K562 (cell line): ENCODE measurements around the gene CAMK2N1. TPM values are rescaled to one million over a fixed set of nuclear protein-coding genes. Genes with fewer than 3 reads are reported as not detected.

ENCODE experiments used
- CBFA2T3 ChIP-seq: fragments of 450-650 bp; IDR thresholded peaks from 2 replicates; pipeline ENCODE4 v1.6.1; 2017
- EP300 ChIP-seq: IDR thresholded peaks from 2 replicates; pipeline ENCODE4 v1.6.1; 2012; ENCODE audit warnings: low read length, improper control_type of control experiment
- NCOA6 ChIP-seq: fragments of 450-650 bp; IDR thresholded peaks from 2 replicates; pipeline ENCODE4 v1.6.1; 2017; ENCODE audit warnings: mild to moderate bottlenecking
- RBM15 ChIP-seq: fragments of 200-400 bp; formaldehyde crosslinking; IDR thresholded peaks from 2 replicates; pipeline ENCODE4 v1.6.1; 2018; ENCODE audit warnings: mild to moderate bottlenecking, low read length, moderate library complexity; ENCODE audit not compliant: insufficient read depth
- STAG1 ChIP-seq: sonication (generic); formaldehyde crosslinking; IDR thresholded peaks from 2 replicates; pipeline ENCODE4 v1.5.0; 2020; ENCODE audit warnings: missing genetic modification reagents, borderline replicate concordance
- ZFP36 ChIP-seq: fragments of 150-350 bp; IDR thresholded peaks from 2 replicates; pipeline ENCODE4 v1.6.1; 2018; ENCODE audit warnings: low read length, low read depth; ENCODE audit not compliant: partially characterized antibody
- polyA plus RNA-seq, 8 experiments: library from polyadenylated mRNA; depleted of rRNA in 4 of 8; stranded (reverse) in 5 of 8; unstranded in 3 of 8; fragments of >200 nt; fragmentation: Nextera tagmentation in 2 of 8; fragmentation: Illumina TruSeq in 1 of 8; extraction: Ambion mirVana in 2 of 8; extraction: Trizol in 1 of 8; gene quantifications; 2 replicates each; pipeline versions ENCODE4 v1.2.1 to v1.2.3, GENCODE V29; 2011 to 2014; ENCODE audit warnings: inconsistent platforms in 1 of 8, missing spikeins in 1 of 8
- total RNA-seq, 7 experiments: library from RNA; depleted of rRNA in 6 of 7; stranded (reverse); fragments of >200 nt in 6 of 7; fragmentation: Illumina TruSeq in 2 of 7; extraction: Trizol in 2 of 7; gene quantifications; 2 replicates each; pipeline versions ENCODE4 v1.2.1 to v1.2.3, GENCODE V29; 2011 to 2021; ENCODE audit warnings: low replicate concordance in 1 of 7
- TF ChIP-seq, protein P1 (sequence below): sonication (generic); formaldehyde crosslinking; IDR thresholded peaks from 2 replicates; pipeline ENCODE4 v1.8.0; 2023; ENCODE audit warnings: missing genetic modification reagents, mild to moderate bottlenecking, borderline replicate concordance
- TF ChIP-seq, protein P2 (sequence below): sonication (generic); formaldehyde crosslinking; IDR thresholded peaks from 2 replicates; pipeline ENCODE4 v1.8.0; 2022; ENCODE audit warnings: mild to moderate bottlenecking, missing genetic modification reagents
- TF ChIP-seq, protein P3 (sequence below), 2 experiments: fragments of 450-650 bp; formaldehyde crosslinking in 1 of 2; IDR thresholded peaks; 2 replicates each; pipeline versions ENCODE4 v1.4.0 to v1.6.1; 2014 to 2020; ENCODE audit warnings: mild to moderate bottlenecking in 2 of 2, borderline replicate concordance in 1 of 2, low read depth in 1 of 2
- TF ChIP-seq, protein P4 (sequence below): fragments of 250-450 bp; sonication (Bioruptor Pico); IDR thresholded peaks from 2 replicates; pipeline ENCODE4 v1.9.0; 2021; ENCODE audit warnings: mild to moderate bottlenecking, inconsistent platforms

Gene CAMK2N1
- total and polyA plus RNA-seq, 9 of the 15 experiments (the other 6 are each of a cell fraction or from before 2014, with no cell fraction given) = 0.09 to 1.4 (median 0.34) TPM

DNA sequence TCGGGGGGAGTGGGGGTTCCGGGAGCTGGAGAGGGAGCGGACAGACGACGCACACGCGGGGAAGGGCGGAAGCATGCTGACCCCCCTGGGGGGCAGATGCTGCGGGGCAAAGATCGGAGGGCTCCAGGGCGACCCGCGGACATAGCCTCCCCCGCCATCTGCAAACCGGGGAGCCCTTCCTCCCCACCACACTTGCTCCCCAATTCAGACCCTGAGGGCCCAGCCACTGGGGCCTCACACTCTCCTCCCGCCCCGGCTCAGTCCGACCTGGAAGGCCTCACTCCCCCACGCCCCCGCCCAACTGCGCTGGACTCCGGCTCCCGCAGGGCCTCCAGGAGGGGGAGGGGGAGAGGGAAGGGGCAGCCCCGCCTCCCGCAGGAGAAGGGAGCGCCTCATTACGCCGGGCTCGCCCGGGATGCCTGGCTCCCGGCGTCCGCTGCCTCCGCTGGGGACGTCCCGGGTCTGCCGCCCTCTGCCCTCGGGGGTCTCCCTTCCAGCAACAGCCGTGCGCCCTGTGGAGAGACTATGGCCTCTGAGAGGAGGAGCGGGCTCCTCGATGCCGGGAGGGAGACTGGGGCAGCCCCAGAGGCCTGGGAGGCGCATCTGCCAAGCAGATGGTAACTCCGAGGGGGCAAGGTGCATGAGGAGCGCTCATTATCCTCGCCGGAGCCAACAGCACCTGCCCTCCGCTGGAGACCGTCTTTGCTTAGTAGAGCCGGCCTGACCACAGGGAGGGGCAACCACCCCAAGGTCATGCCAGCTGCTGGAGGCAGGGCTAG is 636 bp upstream of the CAMK2N1 start (continued):
- TF ChIP-seq, protein P1, sequence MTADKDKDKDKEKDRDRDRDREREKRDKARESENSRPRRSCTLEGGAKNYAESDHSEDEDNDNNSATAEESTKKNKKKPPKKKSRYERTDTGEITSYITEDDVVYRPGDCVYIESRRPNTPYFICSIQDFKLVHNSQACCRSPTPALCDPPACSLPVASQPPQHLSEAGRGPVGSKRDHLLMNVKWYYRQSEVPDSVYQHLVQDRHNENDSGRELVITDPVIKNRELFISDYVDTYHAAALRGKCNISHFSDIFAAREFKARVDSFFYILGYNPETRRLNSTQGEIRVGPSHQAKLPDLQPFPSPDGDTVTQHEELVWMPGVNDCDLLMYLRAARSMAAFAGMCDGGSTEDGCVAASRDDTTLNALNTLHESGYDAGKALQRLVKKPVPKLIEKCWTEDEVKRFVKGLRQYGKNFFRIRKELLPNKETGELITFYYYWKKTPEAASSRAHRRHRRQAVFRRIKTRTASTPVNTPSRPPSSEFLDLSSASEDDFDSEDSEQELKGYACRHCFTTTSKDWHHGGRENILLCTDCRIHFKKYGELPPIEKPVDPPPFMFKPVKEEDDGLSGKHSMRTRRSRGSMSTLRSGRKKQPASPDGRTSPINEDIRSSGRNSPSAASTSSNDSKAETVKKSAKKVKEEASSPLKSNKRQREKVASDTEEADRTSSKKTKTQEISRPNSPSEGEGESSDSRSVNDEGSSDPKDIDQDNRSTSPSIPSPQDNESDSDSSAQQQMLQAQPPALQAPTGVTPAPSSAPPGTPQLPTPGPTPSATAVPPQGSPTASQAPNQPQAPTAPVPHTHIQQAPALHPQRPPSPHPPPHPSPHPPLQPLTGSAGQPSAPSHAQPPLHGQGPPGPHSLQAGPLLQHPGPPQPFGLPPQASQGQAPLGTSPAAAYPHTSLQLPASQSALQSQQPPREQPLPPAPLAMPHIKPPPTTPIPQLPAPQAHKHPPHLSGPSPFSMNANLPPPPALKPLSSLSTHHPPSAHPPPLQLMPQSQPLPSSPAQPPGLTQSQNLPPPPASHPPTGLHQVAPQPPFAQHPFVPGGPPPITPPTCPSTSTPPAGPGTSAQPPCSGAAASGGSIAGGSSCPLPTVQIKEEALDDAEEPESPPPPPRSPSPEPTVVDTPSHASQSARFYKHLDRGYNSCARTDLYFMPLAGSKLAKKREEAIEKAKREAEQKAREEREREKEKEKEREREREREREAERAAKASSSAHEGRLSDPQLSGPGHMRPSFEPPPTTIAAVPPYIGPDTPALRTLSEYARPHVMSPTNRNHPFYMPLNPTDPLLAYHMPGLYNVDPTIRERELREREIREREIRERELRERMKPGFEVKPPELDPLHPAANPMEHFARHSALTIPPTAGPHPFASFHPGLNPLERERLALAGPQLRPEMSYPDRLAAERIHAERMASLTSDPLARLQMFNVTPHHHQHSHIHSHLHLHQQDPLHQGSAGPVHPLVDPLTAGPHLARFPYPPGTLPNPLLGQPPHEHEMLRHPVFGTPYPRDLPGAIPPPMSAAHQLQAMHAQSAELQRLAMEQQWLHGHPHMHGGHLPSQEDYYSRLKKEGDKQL = no peak
- TF ChIP-seq RBM15 = no peak
- TF ChIP-seq ZFP36 = no peak
- TF ChIP-seq, protein P2, sequence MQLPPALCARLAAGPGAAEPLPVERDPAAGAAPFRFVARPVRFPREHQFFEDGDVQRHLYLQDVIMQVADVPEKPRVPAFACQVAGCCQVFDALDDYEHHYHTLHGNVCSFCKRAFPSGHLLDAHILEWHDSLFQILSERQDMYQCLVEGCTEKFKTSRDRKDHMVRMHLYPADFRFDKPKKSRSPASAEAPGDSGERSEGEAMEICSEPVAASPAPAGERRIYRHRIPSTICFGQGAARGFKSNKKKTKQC (CRISPR knock-in tag) = 0 out of 2 replicates have a peak, but pooled peaks have one; percentile 43
- TF ChIP-seq, protein P3, sequence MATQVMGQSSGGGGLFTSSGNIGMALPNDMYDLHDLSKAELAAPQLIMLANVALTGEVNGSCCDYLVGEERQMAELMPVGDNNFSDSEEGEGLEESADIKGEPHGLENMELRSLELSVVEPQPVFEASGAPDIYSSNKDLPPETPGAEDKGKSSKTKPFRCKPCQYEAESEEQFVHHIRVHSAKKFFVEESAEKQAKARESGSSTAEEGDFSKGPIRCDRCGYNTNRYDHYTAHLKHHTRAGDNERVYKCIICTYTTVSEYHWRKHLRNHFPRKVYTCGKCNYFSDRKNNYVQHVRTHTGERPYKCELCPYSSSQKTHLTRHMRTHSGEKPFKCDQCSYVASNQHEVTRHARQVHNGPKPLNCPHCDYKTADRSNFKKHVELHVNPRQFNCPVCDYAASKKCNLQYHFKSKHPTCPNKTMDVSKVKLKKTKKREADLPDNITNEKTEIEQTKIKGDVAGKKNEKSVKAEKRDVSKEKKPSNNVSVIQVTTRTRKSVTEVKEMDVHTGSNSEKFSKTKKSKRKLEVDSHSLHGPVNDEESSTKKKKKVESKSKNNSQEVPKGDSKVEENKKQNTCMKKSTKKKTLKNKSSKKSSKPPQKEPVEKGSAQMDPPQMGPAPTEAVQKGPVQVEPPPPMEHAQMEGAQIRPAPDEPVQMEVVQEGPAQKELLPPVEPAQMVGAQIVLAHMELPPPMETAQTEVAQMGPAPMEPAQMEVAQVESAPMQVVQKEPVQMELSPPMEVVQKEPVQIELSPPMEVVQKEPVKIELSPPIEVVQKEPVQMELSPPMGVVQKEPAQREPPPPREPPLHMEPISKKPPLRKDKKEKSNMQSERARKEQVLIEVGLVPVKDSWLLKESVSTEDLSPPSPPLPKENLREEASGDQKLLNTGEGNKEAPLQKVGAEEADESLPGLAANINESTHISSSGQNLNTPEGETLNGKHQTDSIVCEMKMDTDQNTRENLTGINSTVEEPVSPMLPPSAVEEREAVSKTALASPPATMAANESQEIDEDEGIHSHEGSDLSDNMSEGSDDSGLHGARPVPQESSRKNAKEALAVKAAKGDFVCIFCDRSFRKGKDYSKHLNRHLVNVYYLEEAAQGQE (IDR thresholded peaks at IDR 0.05; ENCODE audit: borderline replicate concordance) = no peak
- TF ChIP-seq, protein P3 (CRISPR knock-in tag; IDR thresholded peaks at IDR 0.05; ENCODE audit: low read depth) = no peak
- TF ChIP-seq EP300 = no peak
- TF ChIP-seq NCOA6 = no peak
- TF ChIP-seq, protein P4, sequence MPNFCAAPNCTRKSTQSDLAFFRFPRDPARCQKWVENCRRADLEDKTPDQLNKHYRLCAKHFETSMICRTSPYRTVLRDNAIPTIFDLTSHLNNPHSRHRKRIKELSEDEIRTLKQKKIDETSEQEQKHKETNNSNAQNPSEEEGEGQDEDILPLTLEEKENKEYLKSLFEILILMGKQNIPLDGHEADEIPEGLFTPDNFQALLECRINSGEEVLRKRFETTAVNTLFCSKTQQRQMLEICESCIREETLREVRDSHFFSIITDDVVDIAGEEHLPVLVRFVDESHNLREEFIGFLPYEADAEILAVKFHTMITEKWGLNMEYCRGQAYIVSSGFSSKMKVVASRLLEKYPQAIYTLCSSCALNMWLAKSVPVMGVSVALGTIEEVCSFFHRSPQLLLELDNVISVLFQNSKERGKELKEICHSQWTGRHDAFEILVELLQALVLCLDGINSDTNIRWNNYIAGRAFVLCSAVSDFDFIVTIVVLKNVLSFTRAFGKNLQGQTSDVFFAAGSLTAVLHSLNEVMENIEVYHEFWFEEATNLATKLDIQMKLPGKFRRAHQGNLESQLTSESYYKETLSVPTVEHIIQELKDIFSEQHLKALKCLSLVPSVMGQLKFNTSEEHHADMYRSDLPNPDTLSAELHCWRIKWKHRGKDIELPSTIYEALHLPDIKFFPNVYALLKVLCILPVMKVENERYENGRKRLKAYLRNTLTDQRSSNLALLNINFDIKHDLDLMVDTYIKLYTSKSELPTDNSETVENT (CRISPR knock-in tag) = no peak
- TF ChIP-seq CBFA2T3 = no peak
- no peak for TF ChIP-seq STAG1 (CRISPR knock-in tag)
